DOHH2 (cell line): ENCODE data around the gene RASGRP4.

Source experiments
- CTCF ChIP-seq: fragments of 200-600 bp; sonication (generic); IDR thresholded peaks from one replicate; pipeline ENCODE4 v1.5.1; 2014; ENCODE audit warnings: antibody characterized with exemption, mild to moderate bottlenecking, low read depth, low read length; ENCODE audit not compliant: poor library complexity, severe bottlenecking
- EZH2phosphoT487 ChIP-seq: fragments of 200-600 bp; sonication (generic); IDR thresholded peaks from 2 replicates; pipeline ENCODE4 v1.6.1; 2017; ENCODE audit warnings: borderline replicate concordance, mild to moderate bottlenecking, antibody characterized with exemption, low read length, moderate library complexity, mixed read lengths

DNA sequence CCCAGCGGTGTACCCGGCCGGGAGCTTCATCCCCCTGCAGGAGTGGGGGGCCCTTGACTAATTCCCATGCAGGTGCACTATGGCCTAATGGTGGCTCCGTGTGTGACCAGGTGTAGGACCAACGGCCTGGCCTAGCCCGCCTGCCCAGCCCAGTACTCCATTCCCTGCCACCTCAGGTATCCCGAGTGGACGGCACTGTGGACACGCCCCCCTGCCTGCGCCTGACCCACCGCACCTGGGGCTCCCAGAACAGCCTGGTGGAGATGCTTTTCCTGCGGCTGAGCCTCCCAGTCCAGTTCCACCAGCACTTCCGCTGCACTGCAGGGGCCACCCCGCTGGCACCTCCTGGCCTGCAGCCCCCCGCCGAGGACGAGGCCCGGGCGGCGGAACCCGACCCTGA, 47.2 kb upstream of the RASGRP4 start:
- TF ChIP-seq CTCF (no peak), EZH2phosphoT487 (no peak)
